GM18951 (cell line): ENCODE data around the gene MORF4L1.
"Not testable (repeated sequence)": the region's sequence is repeated elsewhere in the genome, so short reads cannot be mapped to it uniquely, and the experiment has no call there.

ENCODE experiments used
- POLR2A ChIP-seq: IDR thresholded peaks from 4 replicates; pipeline ENCODE4 v1.6.1; 2011; ENCODE audit warnings: mild to moderate bottlenecking; ENCODE audit not compliant: insufficient read length, insufficient read depth; ENCODE audit errors: extremely low read depth
- in situ Hi-C: fragments of 300-500 bp; cut with MboI; formaldehyde crosslinking; loops from one replicate; pipeline ENCODE4 v1.12.0; 2022; ENCODE audit warnings: low sequenced_read_pairs, mixed read lengths, inconsistent platforms; ENCODE audit not compliant: unreplicated experiment

The MORF4L1 gene

GRCh38 chr15:78873793-78874765 is 1.4 kb downstream of the MORF4L1 start:
- in situ Hi-C loops, result no loop called here
- TF ChIP-seq POLR2A, result no peak

GRCh38 chr15:78875107-78875914 is 2.6 kb downstream of the MORF4L1 start:
- in situ Hi-C loops, result no loop called here
- no peak for TF ChIP-seq POLR2A

DNA sequence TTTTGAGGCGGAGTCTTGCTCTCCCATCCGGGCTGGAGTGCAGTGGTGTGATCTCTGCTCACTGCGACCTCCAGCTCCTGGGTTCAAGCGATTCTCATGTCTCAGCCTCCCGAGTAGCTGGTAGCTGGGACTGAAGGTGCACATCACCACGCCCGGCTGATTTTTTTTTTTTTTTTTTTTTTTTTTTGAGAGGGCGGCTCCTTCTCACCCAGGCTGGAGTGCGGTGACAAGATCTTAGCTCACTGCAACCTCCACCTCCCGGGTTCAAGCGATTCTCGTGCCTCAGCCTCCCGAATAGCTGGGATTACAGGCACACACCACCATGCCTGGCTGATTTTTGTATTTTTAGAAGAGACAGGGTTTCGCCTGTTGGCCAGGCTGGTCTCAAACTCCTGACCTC is 4.3 kb downstream of the MORF4L1 start:
- in situ Hi-C loops, result not testable (repeated sequence)

DNA sequence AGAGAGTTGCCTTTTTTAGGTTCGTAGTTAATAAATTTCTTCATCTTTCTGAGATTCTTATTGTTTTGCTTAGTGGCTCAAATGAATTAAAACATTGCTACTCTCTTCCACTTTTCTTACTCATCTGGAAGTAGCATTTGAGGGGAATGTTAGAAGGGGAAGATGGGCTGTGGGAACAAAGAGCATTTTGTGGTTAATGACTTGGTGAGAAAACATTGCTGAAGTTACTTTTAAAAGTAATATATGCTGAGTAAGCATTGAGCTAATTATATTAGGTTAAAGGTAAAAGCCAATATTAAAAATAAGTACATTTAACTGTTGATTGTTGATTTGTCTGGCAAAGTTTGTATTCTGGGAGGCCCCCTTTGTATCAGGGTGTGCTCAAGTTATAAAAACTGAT is 5.7 kb downstream of the MORF4L1 start:
- no peak for TF ChIP-seq POLR2A
- in situ Hi-C loops, result no loop called here

DNA sequence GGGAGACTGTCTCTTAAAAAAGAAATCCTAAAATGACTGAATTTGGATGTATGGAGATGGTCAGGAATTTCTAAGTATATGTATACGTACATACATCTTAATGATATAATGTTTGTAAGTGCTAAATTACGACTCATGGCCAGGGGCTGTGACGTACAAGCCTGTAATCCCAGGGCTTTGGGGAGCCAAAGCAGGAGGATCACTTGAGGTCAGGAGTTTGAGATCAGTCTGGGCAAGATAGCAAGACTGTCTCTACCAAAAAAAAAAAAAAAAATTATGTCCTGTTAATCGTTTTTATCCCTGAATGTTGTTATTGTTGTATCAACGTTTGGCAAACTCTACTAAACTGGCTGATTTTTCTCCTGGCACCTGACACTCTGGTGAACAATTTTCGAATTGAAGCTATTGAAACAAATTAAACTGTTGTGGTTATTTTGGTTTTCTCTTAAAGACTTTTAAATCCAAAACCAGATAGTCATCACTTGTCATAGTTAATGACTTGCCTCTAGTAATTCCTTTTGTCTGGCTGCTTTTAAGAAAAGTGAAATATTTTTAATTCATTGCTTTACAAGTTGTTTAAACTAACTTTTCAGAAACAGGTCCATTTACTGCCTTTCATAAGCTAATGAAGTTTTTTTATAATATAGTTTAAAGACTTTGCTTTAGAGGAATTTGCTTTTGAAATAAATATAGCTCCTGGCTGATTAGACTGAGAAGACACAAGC is 7.0 kb downstream of the MORF4L1 start:
- TF ChIP-seq POLR2A, result no peak
- in situ Hi-C loops, result no loop called here

DNA sequence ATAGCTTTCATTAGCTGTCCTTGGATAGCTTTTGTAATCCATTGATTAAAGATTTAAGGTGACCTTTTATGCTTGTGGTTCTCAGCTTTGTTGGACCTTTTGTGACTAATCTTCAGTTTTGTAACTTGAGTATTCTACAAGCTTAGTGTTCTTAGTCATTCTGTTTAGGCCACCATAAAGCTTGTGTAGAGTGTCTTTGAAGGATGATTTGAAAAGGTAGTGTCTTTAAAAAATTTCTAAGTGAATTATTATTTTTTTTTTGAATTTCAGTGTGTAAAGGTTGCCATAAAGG is 7.5 kb downstream of the MORF4L1 start:
- in situ Hi-C loops, result no loop called here
- TF ChIP-seq POLR2A, result no peak

- TF ChIP-seq POLR2A, result no peak
- in situ Hi-C loops, result no loop called here
These were observed 8.1 kb downstream of the MORF4L1 start for GRCh38 chr15:78880813-78881212.

DNA sequence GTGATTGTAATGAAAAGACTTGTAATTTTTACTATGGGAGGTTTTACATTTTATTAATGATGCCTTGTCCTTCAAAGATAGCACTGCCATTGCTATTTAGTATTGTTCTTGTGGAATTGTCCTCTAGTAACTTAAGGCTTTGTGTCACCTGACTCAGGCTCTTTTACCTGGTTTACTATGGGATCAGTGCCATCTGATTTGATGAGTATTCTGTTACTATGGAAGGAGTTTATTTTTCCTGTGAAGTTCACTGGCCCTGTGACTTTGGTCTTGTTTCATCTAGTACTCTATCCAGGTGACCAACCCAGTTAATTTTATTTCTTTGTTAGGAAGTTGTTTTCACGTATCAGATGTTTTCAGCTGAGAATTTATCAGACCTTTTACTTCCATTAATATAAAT is 9.0 kb downstream of the MORF4L1 start:
- in situ Hi-C loops, result no loop called here
- TF ChIP-seq POLR2A, result no peak

DNA sequence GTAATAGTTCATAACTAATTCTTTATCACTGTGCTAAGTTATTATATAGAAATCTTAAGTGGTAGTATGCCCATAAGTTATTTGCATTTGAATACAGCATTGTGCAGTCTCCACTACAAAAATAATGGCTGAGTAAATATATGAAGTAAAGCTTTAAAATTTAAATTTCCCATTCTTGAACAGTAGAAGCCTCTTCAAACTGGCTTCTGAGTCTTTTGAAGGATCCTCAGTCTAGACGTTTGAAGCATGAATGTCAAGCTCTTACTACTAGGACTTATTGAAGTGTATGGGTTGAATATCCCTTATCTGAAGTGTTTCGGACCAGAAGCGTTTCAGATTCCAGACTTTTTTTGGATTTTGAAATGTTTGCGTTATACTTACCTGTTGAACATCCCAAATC is 16.3 kb downstream of the MORF4L1 start:
- no peak for TF ChIP-seq POLR2A
- in situ Hi-C loops, result no loop called here

GRCh38 chr15:78893538-78893937 is 20.8 kb downstream of the MORF4L1 start:
- in situ Hi-C loops, result no loop called here
- TF ChIP-seq POLR2A, result no peak

DNA sequence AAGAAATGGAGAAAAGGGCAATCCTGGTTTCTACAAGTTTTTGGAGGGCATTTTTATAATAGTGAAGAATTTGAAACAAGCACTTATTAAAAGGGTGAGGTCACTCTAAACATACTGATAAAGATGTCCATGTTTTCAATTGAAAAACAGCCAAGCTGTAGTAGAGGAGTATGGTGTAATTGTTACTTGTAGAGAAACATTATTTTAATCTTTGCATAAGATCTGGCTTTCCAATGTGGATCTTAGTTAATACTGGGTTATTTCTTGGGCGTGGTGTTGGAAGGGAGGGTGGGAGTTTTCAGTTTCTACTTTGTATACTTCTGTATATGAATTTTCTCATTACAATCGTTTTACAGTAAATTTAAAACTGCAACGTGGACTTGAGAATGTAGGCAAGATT is 22.8 kb downstream of the MORF4L1 start:
- no peak for TF ChIP-seq POLR2A
- in situ Hi-C loops, result no loop called here

DNA sequence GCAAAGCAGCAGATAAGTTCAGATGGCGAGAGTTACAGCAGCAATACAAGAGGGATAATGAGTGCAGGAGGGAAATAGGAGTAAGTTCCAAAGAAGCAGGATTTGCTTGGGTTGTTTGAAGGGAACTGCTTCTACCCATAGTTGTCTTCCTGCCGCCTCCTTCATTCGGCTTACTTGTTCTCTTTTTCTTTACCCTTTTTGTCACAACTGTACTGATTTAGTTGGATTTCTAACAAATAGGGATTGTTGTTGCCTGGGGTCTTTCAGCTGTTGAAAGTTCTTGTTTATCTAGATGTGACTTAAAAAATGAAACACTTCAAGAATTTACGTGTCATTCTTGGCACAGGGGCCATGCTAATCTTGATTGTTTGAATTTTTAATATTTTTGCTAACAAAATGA is 25.9 kb downstream of the MORF4L1 start:
- in situ Hi-C loops, result no loop called here
- no peak for TF ChIP-seq POLR2A

- in situ Hi-C loops, result loop anchor here (25.0 kb wide), 1 partner anchor 286 kb away; no protein-coding TSS in a partner anchor
These were observed 28.3 kb downstream of the MORF4L1 start for GRCh38 chr15:78900819-78901533.

DNA sequence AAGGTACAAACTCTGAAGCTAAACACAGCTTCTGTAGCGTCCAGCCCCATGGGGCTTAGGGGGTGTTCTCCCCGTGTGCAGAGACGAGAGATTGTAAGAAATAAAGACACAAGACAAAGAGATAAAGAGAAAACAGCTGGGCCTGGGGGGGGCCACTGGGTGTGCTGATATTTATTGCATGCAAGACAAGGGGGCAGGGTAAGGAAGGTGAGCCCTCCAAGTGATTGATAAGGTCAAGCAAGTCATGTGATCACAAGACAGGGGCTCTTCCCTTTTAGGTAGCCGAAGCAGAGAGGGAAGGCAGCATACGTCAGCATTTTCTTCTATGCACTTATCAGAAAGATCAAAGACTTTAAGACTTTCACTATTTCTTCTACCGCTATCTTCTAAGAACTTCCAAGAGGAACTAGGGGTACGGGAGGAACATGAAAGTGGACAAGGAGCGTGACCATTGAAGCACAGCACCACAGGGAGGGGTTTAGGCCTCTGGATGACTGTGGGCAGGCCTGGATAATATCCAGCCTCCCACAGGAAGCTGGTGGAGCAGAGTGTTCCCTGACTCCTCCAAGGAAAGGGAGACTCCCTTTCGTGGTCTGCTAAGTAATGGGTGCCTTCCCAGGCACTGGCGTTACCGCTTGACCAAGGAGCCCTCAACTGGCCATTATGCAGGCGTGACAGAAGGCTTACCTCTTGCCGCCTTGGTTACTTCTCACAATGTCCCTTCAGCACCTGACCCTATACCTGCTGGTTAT is 29.8 kb downstream of the MORF4L1 start:
- in situ Hi-C loops, result loop anchor here (25.0 kb wide), 1 partner anchor 285 kb away; no protein-coding TSS in a partner anchor
